Astrocyte (in vitro differentiated cells and primary cell): Measurements from ENCODE around the gene ENOX1.

Experiments used
- CTCF ChIP-seq: IDR thresholded peaks from 2 replicates; pipeline ENCODE4 v1.5.1; 2011; ENCODE audit warnings: low read depth, mild to moderate bottlenecking, inconsistent platforms, low read length, moderate library complexity; ENCODE audit not compliant: insufficient read depth
- EZH2 ChIP-seq: IDR thresholded peaks from 2 replicates; pipeline ENCODE4 v1.6.1; 2012; ENCODE audit warnings: mild to moderate bottlenecking, low read length, inconsistent platforms; ENCODE audit not compliant: insufficient read depth

- TF ChIP-seq CTCF (no peak), EZH2 (no peak)
These were observed 461.1 kb downstream of the ENOX1 start for GRCh38 chr13:43325636-43326035.
